Spleen (tissue), 7 donors: ENCODE results near the gene ZNF217.

Experiments
- POLR2A ChIP-seq, 3 donors: fragments of 450-650 bp; IDR thresholded peaks; one replicate each; pipeline ENCODE4 v1.5.1; 2017; ENCODE audit warnings: antibody characterized with exemption in 3 of 3, mild to moderate bottlenecking in 1 of 3
- POLR2AphosphoS5 ChIP-seq, 3 donors: sonication (generic); formaldehyde crosslinking; IDR thresholded peaks; one replicate each; pipeline ENCODE4 v1.5.1; 2017; ENCODE audit warnings: antibody characterized with exemption in 3 of 3
- TF ChIP-seq, protein P1 (sequence below), 11 experiments: fragments of 200-600 bp in 7 of 11; fragments of 450-650 bp in 4 of 11; sonication (generic) in 4 of 11; IDR thresholded peaks in 8 of 11; conservative IDR thresholded peaks in 3 of 11; 1 replicate in 7 of 11; 2 replicates in 4 of 11; pipeline versions ENCODE4 v1.4.0 to v1.8.0; 2016 to 2021; ENCODE audit warnings: antibody characterized with exemption in 11 of 11, inconsistent platforms in 4 of 11, mild to moderate bottlenecking in 1 of 11
- donor health status: DM: no; HTN: no; CAD: no; lungs with moderate emphysema.
- donor health status: DM: no; HTN: no; CAD: no.
- donor health status: DM: no; HTN: no; CAD: no.

DNA sequence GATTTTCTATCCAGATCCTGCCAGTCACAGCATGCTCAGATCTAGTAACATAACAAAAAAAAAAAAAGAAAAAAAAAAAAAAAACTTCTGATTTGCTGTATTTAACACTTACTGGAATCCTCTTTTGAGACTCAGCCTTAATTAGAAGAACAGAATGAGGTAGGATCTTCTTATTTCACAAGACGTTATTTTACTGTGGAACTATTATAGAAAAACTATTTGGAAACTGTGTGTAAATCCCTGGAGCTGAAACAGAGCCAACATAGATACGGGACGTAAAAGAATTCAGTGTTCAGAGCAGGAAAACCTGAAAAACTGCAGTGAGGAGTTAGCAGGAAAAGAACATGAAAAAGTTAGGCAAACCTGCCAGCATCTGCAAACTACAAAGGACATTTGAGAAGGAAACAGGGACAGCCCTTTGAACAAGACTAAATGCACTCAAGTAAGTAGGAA lies 3.4 kb upstream of the ZNF217 start:
- TF ChIP-seq POLR2A (IDR thresholded peaks at IDR 0.05) (no peak), POLR2AphosphoS5 (IDR thresholded peaks at IDR 0.05) (no peak)
- TF ChIP-seq, protein P1, sequence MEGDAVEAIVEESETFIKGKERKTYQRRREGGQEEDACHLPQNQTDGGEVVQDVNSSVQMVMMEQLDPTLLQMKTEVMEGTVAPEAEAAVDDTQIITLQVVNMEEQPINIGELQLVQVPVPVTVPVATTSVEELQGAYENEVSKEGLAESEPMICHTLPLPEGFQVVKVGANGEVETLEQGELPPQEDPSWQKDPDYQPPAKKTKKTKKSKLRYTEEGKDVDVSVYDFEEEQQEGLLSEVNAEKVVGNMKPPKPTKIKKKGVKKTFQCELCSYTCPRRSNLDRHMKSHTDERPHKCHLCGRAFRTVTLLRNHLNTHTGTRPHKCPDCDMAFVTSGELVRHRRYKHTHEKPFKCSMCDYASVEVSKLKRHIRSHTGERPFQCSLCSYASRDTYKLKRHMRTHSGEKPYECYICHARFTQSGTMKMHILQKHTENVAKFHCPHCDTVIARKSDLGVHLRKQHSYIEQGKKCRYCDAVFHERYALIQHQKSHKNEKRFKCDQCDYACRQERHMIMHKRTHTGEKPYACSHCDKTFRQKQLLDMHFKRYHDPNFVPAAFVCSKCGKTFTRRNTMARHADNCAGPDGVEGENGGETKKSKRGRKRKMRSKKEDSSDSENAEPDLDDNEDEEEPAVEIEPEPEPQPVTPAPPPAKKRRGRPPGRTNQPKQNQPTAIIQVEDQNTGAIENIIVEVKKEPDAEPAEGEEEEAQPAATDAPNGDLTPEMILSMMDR (IDR thresholded peaks at IDR 0.05 in 8 of 11, conservative IDR thresholded peaks at IDR 0.05 in 3 of 11): no peak
